Body of pancreas (tissue), 4 donors: ENCODE measurements around the gene NOTCH4.

Source experiments
- POLR2A ChIP-seq, 3 donors: fragments of 450-650 bp; IDR thresholded peaks; one replicate each; pipeline ENCODE4 v1.6.1; 2016; ENCODE audit warnings: antibody characterized with exemption in 3 of 3, mild to moderate bottlenecking in 2 of 3
- TF ChIP-seq, protein P1 (sequence below), 7 experiments: fragments of 450-650 bp in 4 of 7; fragments of 200-600 bp in 3 of 7; sonication (generic) in 3 of 7; IDR thresholded peaks; one replicate each; pipeline ENCODE4 v1.5.1; 2016 to 2019; ENCODE audit warnings: antibody characterized with exemption in 7 of 7

- TF ChIP-seq, protein P1, sequence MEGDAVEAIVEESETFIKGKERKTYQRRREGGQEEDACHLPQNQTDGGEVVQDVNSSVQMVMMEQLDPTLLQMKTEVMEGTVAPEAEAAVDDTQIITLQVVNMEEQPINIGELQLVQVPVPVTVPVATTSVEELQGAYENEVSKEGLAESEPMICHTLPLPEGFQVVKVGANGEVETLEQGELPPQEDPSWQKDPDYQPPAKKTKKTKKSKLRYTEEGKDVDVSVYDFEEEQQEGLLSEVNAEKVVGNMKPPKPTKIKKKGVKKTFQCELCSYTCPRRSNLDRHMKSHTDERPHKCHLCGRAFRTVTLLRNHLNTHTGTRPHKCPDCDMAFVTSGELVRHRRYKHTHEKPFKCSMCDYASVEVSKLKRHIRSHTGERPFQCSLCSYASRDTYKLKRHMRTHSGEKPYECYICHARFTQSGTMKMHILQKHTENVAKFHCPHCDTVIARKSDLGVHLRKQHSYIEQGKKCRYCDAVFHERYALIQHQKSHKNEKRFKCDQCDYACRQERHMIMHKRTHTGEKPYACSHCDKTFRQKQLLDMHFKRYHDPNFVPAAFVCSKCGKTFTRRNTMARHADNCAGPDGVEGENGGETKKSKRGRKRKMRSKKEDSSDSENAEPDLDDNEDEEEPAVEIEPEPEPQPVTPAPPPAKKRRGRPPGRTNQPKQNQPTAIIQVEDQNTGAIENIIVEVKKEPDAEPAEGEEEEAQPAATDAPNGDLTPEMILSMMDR (IDR thresholded peaks at IDR 0.05), result no peak
- TF ChIP-seq POLR2A (IDR thresholded peaks at IDR 0.05), result no peak
These were observed 47.2 kb downstream of the NOTCH4 start for GRCh38 chr6:32176476-32177182.
